GM20000 (cell line): ENCODE data around the gene AASDHPPT.

Source experiments
- DNase-seq: peaks from one replicate; pipeline ENCODE4 v3.0.0; 2012; ENCODE audit warnings: low spot score
- TF ChIP-seq, protein P1 (sequence below): IDR thresholded peaks from 2 replicates; pipeline ENCODE4 v1.5.1; 2012; ENCODE audit warnings: mild to moderate bottlenecking, control low read depth; ENCODE audit errors: extremely low read depth, missing control alignments

Gene AASDHPPT

GRCh38 chr11:106070606-106071005 is 6.9 kb upstream of the AASDHPPT start:
- DNase-seq: no peak
- TF ChIP-seq, protein P1, sequence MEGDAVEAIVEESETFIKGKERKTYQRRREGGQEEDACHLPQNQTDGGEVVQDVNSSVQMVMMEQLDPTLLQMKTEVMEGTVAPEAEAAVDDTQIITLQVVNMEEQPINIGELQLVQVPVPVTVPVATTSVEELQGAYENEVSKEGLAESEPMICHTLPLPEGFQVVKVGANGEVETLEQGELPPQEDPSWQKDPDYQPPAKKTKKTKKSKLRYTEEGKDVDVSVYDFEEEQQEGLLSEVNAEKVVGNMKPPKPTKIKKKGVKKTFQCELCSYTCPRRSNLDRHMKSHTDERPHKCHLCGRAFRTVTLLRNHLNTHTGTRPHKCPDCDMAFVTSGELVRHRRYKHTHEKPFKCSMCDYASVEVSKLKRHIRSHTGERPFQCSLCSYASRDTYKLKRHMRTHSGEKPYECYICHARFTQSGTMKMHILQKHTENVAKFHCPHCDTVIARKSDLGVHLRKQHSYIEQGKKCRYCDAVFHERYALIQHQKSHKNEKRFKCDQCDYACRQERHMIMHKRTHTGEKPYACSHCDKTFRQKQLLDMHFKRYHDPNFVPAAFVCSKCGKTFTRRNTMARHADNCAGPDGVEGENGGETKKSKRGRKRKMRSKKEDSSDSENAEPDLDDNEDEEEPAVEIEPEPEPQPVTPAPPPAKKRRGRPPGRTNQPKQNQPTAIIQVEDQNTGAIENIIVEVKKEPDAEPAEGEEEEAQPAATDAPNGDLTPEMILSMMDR: no peak

- DNase-seq: no peak
- TF ChIP-seq, protein P1: no peak
Measured at GRCh38 chr11:106072804-106073203, 4.7 kb upstream of the AASDHPPT start.

DNA sequence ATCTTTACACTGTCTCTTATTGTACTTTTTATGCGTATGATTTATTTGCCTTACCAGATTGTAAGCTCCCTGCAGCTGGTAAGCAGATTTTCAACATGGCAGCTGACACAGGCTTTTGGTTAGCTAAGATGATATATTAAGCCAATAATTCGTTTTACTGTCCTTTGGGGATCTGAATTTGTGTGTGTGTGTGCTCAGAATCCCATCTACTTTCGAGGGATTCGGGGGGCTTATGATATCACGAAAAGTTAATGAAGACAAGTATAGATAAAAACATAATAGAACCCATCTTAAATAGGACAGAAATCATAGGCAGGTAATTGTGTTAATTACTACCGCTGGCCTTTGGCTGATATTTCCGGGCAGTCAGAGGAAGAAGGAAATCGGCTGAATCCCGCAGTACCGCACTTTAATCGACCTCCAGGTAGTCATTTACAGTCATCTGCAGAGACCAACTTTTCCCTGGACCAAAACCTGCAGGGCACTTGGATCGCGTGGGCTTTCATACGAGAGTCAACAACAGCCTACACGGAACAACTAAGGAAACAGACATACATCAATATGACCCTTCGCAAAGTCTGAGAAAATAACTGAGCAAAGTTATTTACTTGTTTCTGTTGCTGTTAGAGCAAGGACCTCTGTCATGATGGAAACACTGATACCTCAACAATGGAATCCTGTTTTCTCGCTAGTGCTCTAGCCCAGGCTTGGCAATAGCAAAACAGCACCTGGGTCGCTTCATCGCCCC is 1.1 kb upstream of the AASDHPPT start:
- TF ChIP-seq, protein P1: no peak
- no peak for DNase-seq

DNA sequence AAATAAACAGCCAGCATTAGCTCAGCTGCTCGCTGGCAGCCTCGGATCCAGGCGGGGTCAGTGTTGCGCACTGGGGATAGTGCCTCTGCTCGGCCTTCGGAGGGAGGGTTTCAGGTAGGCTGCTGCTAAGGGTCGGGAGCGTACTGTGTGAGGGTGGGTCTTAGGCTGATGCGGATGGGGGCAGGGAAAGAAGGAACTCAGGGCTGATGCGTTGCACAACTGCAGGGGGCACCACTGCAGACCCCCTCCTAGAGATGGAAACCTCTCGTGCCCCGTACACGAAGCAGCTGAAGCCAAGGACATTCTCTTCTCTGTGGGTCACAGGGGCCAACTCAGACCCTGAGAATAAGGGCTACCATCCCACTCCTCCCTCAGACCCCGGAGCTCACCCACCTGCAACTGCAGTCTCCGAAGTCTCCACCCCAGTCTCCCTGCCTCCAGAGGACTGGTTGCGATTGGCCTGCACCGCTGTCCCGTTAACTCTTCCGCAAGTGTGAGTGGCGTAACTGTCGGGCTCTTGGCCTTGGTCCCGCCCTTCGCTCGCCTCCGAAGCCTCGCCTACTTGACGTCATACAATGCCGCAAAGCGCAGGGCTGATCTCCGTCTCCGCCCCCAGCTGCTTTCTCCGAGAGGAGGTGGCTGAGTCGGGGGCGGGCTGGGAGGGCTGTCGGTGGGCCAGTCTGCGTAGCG is 398 bp upstream of the AASDHPPT start, which contains the start of gene KBTBD3:
Gene KBTBD3 (minus strand): TSS at position 429 of the 690 bp plus-strand sequence. CDS start 18,250 bp downstream, outside the sequence.
- peak; percentile 90 for DNase-seq
- TF ChIP-seq, protein P1: peak; percentile 39

DNA sequence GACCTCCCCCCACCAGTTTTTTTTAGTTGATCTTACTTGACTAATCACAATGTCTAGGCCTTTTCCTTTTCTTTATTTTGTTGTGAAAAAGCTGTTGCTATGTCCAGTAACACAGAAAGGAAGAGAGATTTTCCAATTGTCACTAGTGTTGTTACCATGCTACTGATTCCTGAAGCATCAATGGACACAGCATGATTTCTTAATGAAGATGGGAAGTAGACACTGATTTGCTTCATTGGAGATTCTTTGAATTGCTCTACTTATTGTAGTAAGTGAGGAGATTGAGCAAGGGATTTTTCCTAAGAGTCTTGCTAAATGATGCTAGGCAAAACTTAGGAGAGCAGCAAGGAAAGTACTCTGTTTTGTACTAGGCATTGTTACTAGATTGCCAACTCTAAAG is 4.6 kb downstream of the AASDHPPT start:
- no peak for DNase-seq
- TF ChIP-seq, protein P1: no peak

DNA sequence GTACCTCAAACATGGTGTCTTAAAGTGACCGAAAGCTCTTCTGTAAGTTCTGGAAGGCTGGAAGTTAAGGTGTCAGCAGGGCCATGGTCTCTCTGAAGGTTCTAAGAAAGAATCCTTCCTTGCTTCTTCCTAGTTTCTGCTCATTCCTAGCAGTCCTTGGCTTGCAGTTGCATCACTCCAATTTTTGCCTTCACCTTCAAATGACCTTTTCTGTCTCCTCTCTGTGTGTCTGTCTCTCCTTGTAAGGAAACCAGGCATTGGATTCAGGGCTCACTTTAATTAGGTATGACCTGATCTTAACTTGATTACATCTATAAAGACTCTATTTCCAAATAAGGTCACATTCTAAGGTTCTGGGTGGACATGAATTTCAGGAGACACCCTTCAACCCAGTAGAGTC is 8.7 kb downstream of the AASDHPPT start:
- TF ChIP-seq, protein P1: no peak
- DNase-seq: no peak

GRCh38 chr11:106086850-106087249 is 9.4 kb downstream of the AASDHPPT start:
- no peak for DNase-seq
- TF ChIP-seq, protein P1: no peak
